Retinal pigment epithelial cell (primary cell): ENCODE data around the gene CFDP1.

Experiments
- DNase-seq: peaks from one replicate; pipeline ENCODE4 v3.0.0-alpha.2; 2010; ENCODE audit warnings: low read depth
- H3K4me3 ChIP-seq: 2 replicates; pipeline ENCODE4 v1.5.1; 2011; ENCODE audit warnings: mild to moderate bottlenecking, low read length, control low read depth, moderate library complexity
- CTCF ChIP-seq: conservative IDR thresholded peaks from 2 replicates; pipeline ENCODE4 v1.5.1; 2011; ENCODE audit warnings: low read depth, low read length, control low read depth, inconsistent platforms

Gene CFDP1

GRCh38 chr16:75333721-75334163 lies 99.6 kb downstream of the CFDP1 start:
- TF ChIP-seq CTCF, result no peak
- no peak for DNase-seq
- H3K4me3 ChIP-seq, result no peak overlapping the region

DNA sequence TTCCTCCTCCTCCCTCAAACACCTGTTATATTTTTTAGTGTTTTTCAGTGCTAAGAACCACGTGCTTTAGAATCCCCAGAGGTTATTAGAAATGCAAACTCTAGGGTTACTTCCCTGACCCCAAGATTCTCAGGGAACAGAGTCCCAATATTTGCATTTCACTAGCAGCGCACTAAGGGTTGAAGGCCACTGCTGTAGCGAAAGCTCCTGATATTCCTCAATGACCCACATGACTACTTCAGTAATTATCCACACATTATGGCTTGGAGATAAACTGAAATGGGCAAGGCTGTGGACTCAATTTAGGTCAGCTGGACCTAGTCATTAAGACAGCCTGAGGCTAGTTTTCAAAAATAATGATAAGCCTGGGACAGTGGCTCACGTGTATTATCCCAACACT lies 103.4 kb downstream of the CFDP1 start:
- DNase-seq, result no peak
- TF ChIP-seq CTCF, result no peak
- H3K4me3 ChIP-seq, result no peak overlapping the region

- H3K4me3 ChIP-seq, result no peak overlapping the region
- no peak for DNase-seq
- TF ChIP-seq CTCF, result no peak
These were observed 107.0 kb downstream of the CFDP1 start for GRCh38 chr16:75326333-75326732.

DNA sequence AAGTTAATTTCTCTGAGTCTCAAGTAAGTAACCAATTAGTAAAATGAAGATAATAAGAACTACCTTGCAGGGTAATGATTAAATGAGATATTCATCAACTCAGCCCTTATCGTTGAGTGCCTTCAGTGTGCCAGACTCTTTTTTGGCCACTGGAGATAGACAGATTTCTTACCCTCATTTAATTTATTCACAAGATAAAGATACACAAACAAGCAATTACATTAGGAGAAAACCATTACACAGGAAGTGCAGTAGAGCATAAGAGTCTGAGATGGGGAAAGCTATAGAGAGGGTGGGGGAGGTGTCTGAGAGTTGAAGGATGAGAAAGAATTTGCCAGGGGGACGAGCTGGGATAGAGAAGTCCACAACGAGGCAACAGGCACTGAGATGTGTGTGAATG lies 109.4 kb downstream of the CFDP1 start:
- no peak overlapping the region for H3K4me3 ChIP-seq
- DNase-seq, result no peak
- TF ChIP-seq CTCF, result no peak

DNA sequence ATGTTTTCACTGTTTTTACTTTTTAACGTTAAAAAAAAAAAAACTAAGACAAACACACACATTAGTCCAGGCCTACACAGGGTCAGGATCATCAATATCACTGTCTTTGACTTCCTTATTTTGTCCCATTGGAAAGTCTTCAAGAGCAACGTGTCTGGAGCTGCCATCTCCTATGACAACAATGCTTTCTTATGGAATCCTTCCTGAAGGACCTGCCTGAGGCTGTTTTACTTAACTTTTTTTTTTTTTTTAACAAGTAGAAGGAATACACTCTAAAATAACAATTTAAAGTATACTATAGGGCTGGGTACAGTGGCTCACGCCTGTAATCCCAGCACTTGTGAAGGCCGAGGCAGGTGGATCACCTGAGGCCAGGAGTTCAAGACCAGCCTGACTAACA lies 110.1 kb downstream of the CFDP1 start:
- no peak for DNase-seq

GRCh38 chr16:75322740-75323139 lies 110.6 kb downstream of the CFDP1 start:
- DNase-seq, result no peak
- TF ChIP-seq CTCF, result no peak
- H3K4me3 ChIP-seq, result no peak overlapping the region

More for the DNA sequence above, 110.1 kb downstream of the CFDP1 start:
- no peak overlapping the region for H3K4me3 ChIP-seq
- no peak for TF ChIP-seq CTCF

DNA sequence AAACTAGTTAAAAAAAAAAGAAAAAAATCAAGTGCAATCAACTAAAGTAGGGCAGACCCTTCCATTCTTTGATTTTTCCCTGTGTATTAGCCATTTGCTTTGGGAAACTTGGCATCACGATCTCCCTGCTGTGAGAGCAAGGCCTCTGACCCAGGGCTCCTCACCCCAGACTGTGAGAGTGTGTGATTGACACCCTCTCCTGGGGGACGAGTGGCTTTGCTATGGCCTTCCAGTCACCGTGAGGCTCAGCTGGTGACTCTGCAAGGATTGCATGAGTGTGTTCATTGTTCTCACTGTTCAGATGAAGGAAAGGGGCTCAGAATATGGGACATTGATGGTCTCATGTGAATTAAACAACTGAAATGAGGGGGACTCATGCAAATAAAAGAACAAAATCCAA lies 112.9 kb downstream of the CFDP1 start:
- no peak for TF ChIP-seq CTCF
- no peak overlapping the region for H3K4me3 ChIP-seq
- DNase-seq, result no peak
